ENCODE results near the gene THSD4.
"Not testable (repeated sequence)": the region's sequence is repeated elsewhere in the genome, so short reads cannot be mapped to it uniquely, and the experiment has no call there.

THSD4 gene

GRCh38 chr15:71654042-71654719 is 538.9 kb downstream of the THSD4 start:
- no peak for DNase-seq (ENCODE audit: low read depth in 2 of 2)

- no peak for DNase-seq (ENCODE audit: low read depth in 2 of 2)
Observed at GRCh38 chr15:71654720-71655174, 539.5 kb downstream of the THSD4 start.

- DNase-seq (ENCODE audit: low read depth in 2 of 2): no peak
Observed at GRCh38 chr15:71656425-71656824, 541.2 kb downstream of the THSD4 start.

- DNase-seq (ENCODE audit: low read depth in 2 of 2): no peak
Observed at GRCh38 chr15:71657141-71657540, 541.9 kb downstream of the THSD4 start.

GRCh38 chr15:71658036-71658435 is 542.8 kb downstream of the THSD4 start:
- no peak for DNase-seq (ENCODE audit: low read depth in 2 of 2)

GRCh38 chr15:71658827-71659729 is 543.8 kb downstream of the THSD4 start:
- DNase-seq (ENCODE audit: low read depth in 2 of 2): no peak

GRCh38 chr15:71659730-71660067 is 544.4 kb downstream of the THSD4 start:
- DNase-seq (ENCODE audit: low read depth in 2 of 2): no peak

- no peak for DNase-seq (ENCODE audit: low read depth in 2 of 2)
Observed at GRCh38 chr15:71660501-71660900, 545.2 kb downstream of the THSD4 start.

- no peak for DNase-seq (ENCODE audit: low read depth in 2 of 2)
Observed at GRCh38 chr15:71662306-71662705, 547.0 kb downstream of the THSD4 start.

GRCh38 chr15:71664622-71665021 is 549.4 kb downstream of the THSD4 start:
- DNase-seq (ENCODE audit: low read depth in 2 of 2): no peak

- DNase-seq (ENCODE audit: low read depth in 2 of 2): no peak
Observed at GRCh38 chr15:71666763-71667620, 551.7 kb downstream of the THSD4 start.

GRCh38 chr15:71669688-71670087 is 554.4 kb downstream of the THSD4 start:
- DNase-seq (ENCODE audit: low read depth in 2 of 2): no peak

- not testable (repeated sequence) for DNase-seq (ENCODE audit: low read depth in 2 of 2)
Observed at GRCh38 chr15:71670222-71670621, 555.0 kb downstream of the THSD4 start.

- DNase-seq (ENCODE audit: low read depth in 2 of 2): no peak
Observed at GRCh38 chr15:71674354-71674753, 559.1 kb downstream of the THSD4 start.

GRCh38 chr15:71677352-71677751 is 562.1 kb downstream of the THSD4 start:
- DNase-seq (ENCODE audit: low read depth in 2 of 2): no peak

GRCh38 chr15:71677766-71678165 is 562.5 kb downstream of the THSD4 start:
- no peak for DNase-seq (ENCODE audit: low read depth in 2 of 2)

GRCh38 chr15:71678191-71678590 is 562.9 kb downstream of the THSD4 start:
- DNase-seq (ENCODE audit: low read depth in 2 of 2): no peak

GRCh38 chr15:71678605-71679004 is 563.3 kb downstream of the THSD4 start:
- no peak for DNase-seq (ENCODE audit: low read depth in 2 of 2)

- DNase-seq (ENCODE audit: low read depth in 2 of 2): no peak
Observed at GRCh38 chr15:71679223-71679792, 564.0 kb downstream of the THSD4 start.

GRCh38 chr15:71679793-71680353 is 564.6 kb downstream of the THSD4 start:
- DNase-seq (ENCODE audit: low read depth in 2 of 2): no peak

- no peak for DNase-seq (ENCODE audit: low read depth in 2 of 2)
Observed at GRCh38 chr15:71682001-71682400, 566.7 kb downstream of the THSD4 start.
